Osteoblast (primary cell): ENCODE data around the gene LAMB2. TPM values are rescaled to one million over a fixed set of nuclear protein-coding genes. Genes with fewer than 3 reads are reported as not detected.

Experiments used
- DNase-seq: peaks from one replicate; pipeline ENCODE4 v3.0.0; 2011; ENCODE audit warnings: low spot score, mixed read lengths; ENCODE audit not compliant: insufficient read length; ENCODE audit errors: missing footprints
- H2AFZ ChIP-seq: 2 replicates; pipeline ENCODE4 v1.6.0; 2011; ENCODE audit warnings: mild to moderate bottlenecking, low read length
- H3K27ac ChIP-seq: 2 replicates; pipeline ENCODE4 v1.5.1; 2011; ENCODE audit warnings: mild to moderate bottlenecking, low read depth, low read length, moderate library complexity
- H3K27me3 ChIP-seq: 2 replicates; pipeline ENCODE4 v1.6.0; 2012; ENCODE audit warnings: mild to moderate bottlenecking, control low read depth, inconsistent platforms, low read length, moderate library complexity; ENCODE audit not compliant: insufficient read depth
- H3K36me3 ChIP-seq: 2 replicates; pipeline ENCODE4 v1.5.1; 2011; ENCODE audit warnings: mild to moderate bottlenecking, low read length, control low read depth, moderate library complexity; ENCODE audit not compliant: insufficient read depth
- H3K4me1 ChIP-seq: 2 replicates; pipeline ENCODE4 v1.5.1; 2011; ENCODE audit warnings: mild to moderate bottlenecking, low read length, control low read depth, moderate library complexity; ENCODE audit not compliant: insufficient read depth
- H3K4me2 ChIP-seq: 2 replicates; pipeline ENCODE4 v1.6.0; 2011; ENCODE audit warnings: mild to moderate bottlenecking, low read length; ENCODE audit not compliant: insufficient read depth
- H3K4me3 ChIP-seq: fragments of 200-600 bp; sonication (generic); 3 replicates; pipeline ENCODE4 v1.5.1; 2012; ENCODE audit warnings: mild to moderate bottlenecking, low read length, inconsistent platforms; ENCODE audit not compliant: insufficient read depth
- H3K79me2 ChIP-seq: 2 replicates; pipeline ENCODE4 v1.6.0; 2012; ENCODE audit warnings: mild to moderate bottlenecking, low read length, control low read depth, inconsistent platforms; ENCODE audit not compliant: insufficient read depth
- H3K9me3 ChIP-seq: 2 replicates; pipeline ENCODE4 v1.5.1; 2011; ENCODE audit warnings: low read depth, low read length, control low read depth
- H4K20me1 ChIP-seq: 2 replicates; pipeline ENCODE4 v1.6.0; 2012; ENCODE audit warnings: mild to moderate bottlenecking, low read length, control low read depth; ENCODE audit not compliant: insufficient read depth
- total RNA-seq: library from RNA; depleted of rRNA; stranded (reverse); fragments of >200 nt; gene quantifications from 2 replicates; pipeline ENCODE4 v1.2.3, GENCODE V29; 2012
- TF ChIP-seq, protein P1 (sequence below): IDR thresholded peaks from 2 replicates; pipeline ENCODE4 v1.5.1; 2011; ENCODE audit warnings: mild to moderate bottlenecking, low read depth, low read length, moderate library complexity; ENCODE audit errors: extremely low read depth

The LAMB2 gene
- total RNA-seq, 1 donor: 450 TPM

DNA sequence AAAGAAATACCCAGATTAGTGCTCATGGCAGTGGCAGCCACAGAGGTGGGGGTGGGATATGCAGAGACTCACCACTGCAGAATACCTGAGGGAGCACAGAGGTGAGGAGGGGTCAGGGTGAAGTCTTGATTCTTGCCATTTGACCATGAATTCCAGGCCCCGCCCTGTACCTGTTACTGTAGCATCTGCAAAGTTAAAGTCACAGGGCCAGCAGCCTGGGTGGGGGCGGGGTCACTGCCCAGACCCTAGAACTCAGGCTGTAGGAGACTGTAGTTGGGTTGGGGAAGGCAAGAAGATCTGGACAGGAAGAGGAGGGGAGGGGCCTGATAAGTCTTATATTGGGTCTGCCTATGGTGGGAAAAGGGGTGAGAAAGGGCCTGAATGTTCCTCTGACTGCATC, 18.8 kb upstream of the LAMB2 start:
- Histone ChIP-seq H3K9me3 (no peaks in the 10 kb centered on the region), H3K4me3 (no peak overlapping the region), H3K79me2 (no peaks in the 10 kb centered on the region), H3K4me2 (no peak overlapping the region), H2AFZ (no peak overlapping the region), H3K4me1 (no peaks in the 10 kb centered on the region), H3K27ac (no peak overlapping the region), H3K27me3 (no peaks in the 10 kb centered on the region), H3K36me3 (no peaks in the 10 kb centered on the region), H4K20me1 (no peaks in the 10 kb centered on the region)
- TF ChIP-seq, protein P1, sequence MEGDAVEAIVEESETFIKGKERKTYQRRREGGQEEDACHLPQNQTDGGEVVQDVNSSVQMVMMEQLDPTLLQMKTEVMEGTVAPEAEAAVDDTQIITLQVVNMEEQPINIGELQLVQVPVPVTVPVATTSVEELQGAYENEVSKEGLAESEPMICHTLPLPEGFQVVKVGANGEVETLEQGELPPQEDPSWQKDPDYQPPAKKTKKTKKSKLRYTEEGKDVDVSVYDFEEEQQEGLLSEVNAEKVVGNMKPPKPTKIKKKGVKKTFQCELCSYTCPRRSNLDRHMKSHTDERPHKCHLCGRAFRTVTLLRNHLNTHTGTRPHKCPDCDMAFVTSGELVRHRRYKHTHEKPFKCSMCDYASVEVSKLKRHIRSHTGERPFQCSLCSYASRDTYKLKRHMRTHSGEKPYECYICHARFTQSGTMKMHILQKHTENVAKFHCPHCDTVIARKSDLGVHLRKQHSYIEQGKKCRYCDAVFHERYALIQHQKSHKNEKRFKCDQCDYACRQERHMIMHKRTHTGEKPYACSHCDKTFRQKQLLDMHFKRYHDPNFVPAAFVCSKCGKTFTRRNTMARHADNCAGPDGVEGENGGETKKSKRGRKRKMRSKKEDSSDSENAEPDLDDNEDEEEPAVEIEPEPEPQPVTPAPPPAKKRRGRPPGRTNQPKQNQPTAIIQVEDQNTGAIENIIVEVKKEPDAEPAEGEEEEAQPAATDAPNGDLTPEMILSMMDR: no peak
- peak; percentile 31 for DNase-seq

DNA sequence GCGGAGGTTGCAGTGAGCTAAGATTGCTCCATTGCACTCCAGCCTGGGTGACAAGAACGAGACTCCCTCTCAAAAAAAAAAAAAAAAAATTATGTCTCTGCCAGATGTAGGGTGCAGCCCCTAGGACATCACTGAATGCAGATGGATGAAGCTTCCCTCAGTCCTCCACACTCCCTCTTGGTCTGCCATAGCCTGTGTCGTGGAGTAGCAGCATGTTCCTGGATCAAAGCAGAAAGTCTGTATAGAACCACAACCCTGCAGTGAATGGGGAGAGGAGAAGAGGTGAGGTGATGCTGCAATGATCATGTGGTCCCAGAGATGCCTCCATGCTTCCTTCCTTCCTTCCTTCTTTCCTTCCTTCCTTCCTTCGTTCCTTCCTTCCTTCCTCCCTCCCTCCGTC, 15.3 kb upstream of the LAMB2 start:
- no peaks in the 10 kb centered on the region for H3K9me3 ChIP-seq
- H3K4me2 ChIP-seq: no peak overlapping the region
- no peaks in the 10 kb centered on the region for H4K20me1 ChIP-seq
- H3K27me3 ChIP-seq: no peaks in the 10 kb centered on the region
- no peaks in the 10 kb centered on the region for H3K79me2 ChIP-seq
- no peak overlapping the region for H3K4me3 ChIP-seq
- DNase-seq: peak; percentile 68
- no peaks in the 10 kb centered on the region for H3K4me1 ChIP-seq
- no peaks in the 10 kb centered on the region for H3K36me3 ChIP-seq
- H3K27ac ChIP-seq: no peak overlapping the region
- H2AFZ ChIP-seq: no peak overlapping the region
- TF ChIP-seq, protein P1: no peak

DNA sequence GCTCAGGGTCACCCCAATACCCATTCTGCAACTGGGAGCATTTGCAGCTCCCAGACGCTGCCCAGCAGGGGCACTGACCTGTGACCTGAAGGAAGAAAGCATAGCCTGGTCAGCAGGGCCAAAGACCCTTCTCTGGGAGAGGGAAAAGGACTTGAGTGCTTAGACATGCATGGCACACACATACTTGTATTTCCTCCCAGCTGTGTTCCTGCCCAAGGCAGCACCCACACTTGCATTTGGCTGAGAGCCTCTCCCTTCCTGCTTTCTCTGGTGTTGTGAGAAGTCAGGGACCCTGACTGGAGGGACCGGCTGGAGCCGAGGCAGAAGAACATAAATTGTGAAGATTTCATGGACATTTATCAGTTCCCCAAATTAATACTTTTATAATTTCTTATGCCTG, 7.2 kb upstream of the LAMB2 start:
- no peaks in the 10 kb centered on the region for H3K4me1 ChIP-seq
- DNase-seq: no peak
- H3K27ac ChIP-seq: no peak overlapping the region
- H3K27me3 ChIP-seq: peaks cover 4% of the 10 kb centered on the region
- H3K4me2 ChIP-seq: no peak overlapping the region
- TF ChIP-seq, protein P1: no peak
- H2AFZ ChIP-seq: no peak overlapping the region
- no peak overlapping the region for H3K4me3 ChIP-seq
- H3K9me3 ChIP-seq: no peaks in the 10 kb centered on the region
- H3K36me3 ChIP-seq: no peaks in the 10 kb centered on the region
- no peaks in the 10 kb centered on the region for H4K20me1 ChIP-seq
- no peaks in the 10 kb centered on the region for H3K79me2 ChIP-seq

DNA sequence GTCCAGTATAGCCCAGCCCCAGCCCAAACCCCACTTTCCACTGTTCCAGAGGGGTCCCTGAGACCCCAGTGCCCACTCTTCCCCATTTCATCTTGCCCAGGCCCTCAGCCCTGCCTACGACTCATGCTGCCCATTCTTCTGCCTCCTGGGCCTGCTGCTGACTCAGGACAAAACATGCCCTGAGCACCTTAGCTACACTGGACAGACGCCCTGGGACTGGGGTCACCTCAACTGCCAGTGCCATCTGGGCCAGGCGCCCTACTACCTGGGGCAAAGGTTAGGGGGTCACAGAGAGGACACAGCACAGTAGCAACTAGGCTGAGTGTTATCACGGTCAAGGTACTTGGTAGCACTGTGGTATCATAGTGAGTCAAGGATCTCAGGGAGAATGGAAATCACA, 2.6 kb upstream of the LAMB2 start:
- H3K4me2 ChIP-seq: no peak overlapping the region
- H3K27me3 ChIP-seq: peaks cover 4% of the 10 kb centered on the region
- H4K20me1 ChIP-seq: peaks cover 14% of the 10 kb centered on the region
- no peak overlapping the region for H3K4me3 ChIP-seq
- no peak overlapping the region for H3K27ac ChIP-seq
- peaks cover 15% of the 10 kb centered on the region for H3K36me3 ChIP-seq
- no peak overlapping the region for H2AFZ ChIP-seq
- H3K79me2 ChIP-seq: peaks cover 24% of the 10 kb centered on the region
- H3K4me1 ChIP-seq: peaks cover 16% of the 10 kb centered on the region
- DNase-seq: peak; percentile 62
- TF ChIP-seq, protein P1: no peak
- no peaks in the 10 kb centered on the region for H3K9me3 ChIP-seq
